Measurements from ENCODE around the gene KRT14.
"Not testable (repeated sequence)": the region's sequence is repeated elsewhere in the genome, so short reads cannot be mapped to it uniquely, and the experiment has no call there.

Gene KRT14

GRCh38 chr17:41600318-41600717, 13.6 kb upstream of the KRT14 start:
- Histone ChIP-seq H3K9me3 (no peaks in the 10 kb centered on the region), H3K4me3 (no peak overlapping the region), H3K4me1 (peaks cover 8% of the 10 kb centered on the region), H3K27me3 (ENCODE audit: low read depth) (no peaks in the 10 kb centered on the region), H3K36me3 (replicated peaks) (no peaks in the 10 kb centered on the region)
- in situ Hi-C loops (cut with MboI; ENCODE audit: low sequenced_read_pairs) = no loop called here
- DNase-seq (ENCODE audit: low spot score in 2 of 2) = no peak

GRCh38 chr17:41599680-41600079, 13.0 kb upstream of the KRT14 start:
- no peak for DNase-seq (ENCODE audit: low spot score in 2 of 2)
- Histone ChIP-seq H3K27me3 (ENCODE audit: low read depth) (no peaks in the 10 kb centered on the region; the same call in 1 of the 2 replicates), H3K4me3 (no peak overlapping the region), H3K9me3 (no peaks in the 10 kb centered on the region), H3K36me3 (replicated peaks) (no peaks in the 10 kb centered on the region), H3K4me1 (peaks cover 8% of the 10 kb centered on the region)
- in situ Hi-C loops (cut with MboI; ENCODE audit: low sequenced_read_pairs) = no loop called here

GRCh38 chr17:41595585-41595984, 8.9 kb upstream of the KRT14 start:
- DNase-seq (ENCODE audit: low spot score in 2 of 2) = no peak
- Histone ChIP-seq H3K9me3 (no peaks in the 10 kb centered on the region), H3K36me3 (replicated peaks) (no peaks in the 10 kb centered on the region), H3K4me1 (no peaks in the 10 kb centered on the region), H3K27me3 (ENCODE audit: low read depth) (peaks cover 3% of the 10 kb centered on the region), H3K4me3 (no peak overlapping the region)
- in situ Hi-C loops (cut with MboI; ENCODE audit: low sequenced_read_pairs) = no loop called here

- H3K4me3 ChIP-seq = no peak overlapping the region
- in situ Hi-C loops (cut with MboI; ENCODE audit: low sequenced_read_pairs) = no loop called here
- H3K36me3 ChIP-seq (replicated peaks) = no peaks in the 10 kb centered on the region
- no peaks in the 10 kb centered on the region for H3K9me3 ChIP-seq
- DNase-seq (ENCODE audit: low spot score in 2 of 2) = no peak
- H3K4me1 ChIP-seq = no peaks in the 10 kb centered on the region
- H3K27me3 ChIP-seq (ENCODE audit: low read depth) = peaks cover 3% of the 10 kb centered on the region
These were observed 7.7 kb upstream of the KRT14 start for GRCh38 chr17:41594363-41594915.

- in situ Hi-C loops (cut with MboI; ENCODE audit: low sequenced_read_pairs) = no loop called here
- peaks cover 3% of the 10 kb centered on the region for H3K27me3 ChIP-seq (ENCODE audit: low read depth)
- no peak overlapping the region for H3K4me3 ChIP-seq
- H3K36me3 ChIP-seq (replicated peaks) = no peaks in the 10 kb centered on the region
- H3K4me1 ChIP-seq = no peaks in the 10 kb centered on the region
- H3K9me3 ChIP-seq = no peaks in the 10 kb centered on the region
- no peak for DNase-seq (ENCODE audit: low spot score in 2 of 2)
These were observed 6.7 kb upstream of the KRT14 start for GRCh38 chr17:41593306-41593981.

GRCh38 chr17:41592601-41593305, 6.1 kb upstream of the KRT14 start:
- no peaks in the 10 kb centered on the region for H3K9me3 ChIP-seq
- peaks cover 3% of the 10 kb centered on the region for H3K27me3 ChIP-seq (ENCODE audit: low read depth)
- in situ Hi-C loops (cut with MboI; ENCODE audit: low sequenced_read_pairs) = no loop called here
- H3K4me3 ChIP-seq = no peak overlapping the region
- no peaks in the 10 kb centered on the region for H3K4me1 ChIP-seq
- no peak for DNase-seq (ENCODE audit: low spot score in 2 of 2)
- H3K36me3 ChIP-seq (replicated peaks) = no peaks in the 10 kb centered on the region

GRCh38 chr17:41589301-41589700, 2.6 kb upstream of the KRT14 start:
- Histone ChIP-seq H3K4me1 (no peaks in the 10 kb centered on the region), H3K9me3 (no peaks in the 10 kb centered on the region), H3K4me3 (no peak overlapping the region), H3K27me3 (ENCODE audit: low read depth) (peaks cover 3% of the 10 kb centered on the region; the same call in 1 of the 2 replicates), H3K36me3 (replicated peaks) (no peaks in the 10 kb centered on the region)
- in situ Hi-C loops (cut with MboI; ENCODE audit: low sequenced_read_pairs) = no loop called here
- no peak for DNase-seq (ENCODE audit: low spot score in 2 of 2)

- H3K27me3 ChIP-seq (ENCODE audit: low read depth) = peaks cover 3% of the 10 kb centered on the region; the same call in 1 of the 2 replicates
- in situ Hi-C loops (cut with MboI; ENCODE audit: low sequenced_read_pairs) = no loop called here
- no peak for DNase-seq (ENCODE audit: low spot score in 2 of 2)
- no peak overlapping the region for H3K4me3 ChIP-seq
- no peaks in the 10 kb centered on the region for H3K9me3 ChIP-seq
- H3K4me1 ChIP-seq = no peaks in the 10 kb centered on the region
- H3K36me3 ChIP-seq (replicated peaks) = no peaks in the 10 kb centered on the region
These were observed 1.6 kb upstream of the KRT14 start for GRCh38 chr17:41588126-41588810.

- DNase-seq (ENCODE audit: low spot score in 2 of 2) = no peak
- H3K27me3 ChIP-seq (ENCODE audit: low read depth) = no peaks in the 10 kb centered on the region
- H3K4me3 ChIP-seq = no peak overlapping the region
- H3K4me1 ChIP-seq = no peaks in the 10 kb centered on the region
- H3K9me3 ChIP-seq = no peaks in the 10 kb centered on the region
- in situ Hi-C loops (cut with MboI; ENCODE audit: low sequenced_read_pairs) = no loop called here
- no peaks in the 10 kb centered on the region for H3K36me3 ChIP-seq (replicated peaks)
These were observed 1.2 kb downstream of the KRT14 start for GRCh38 chr17:41585301-41586056.

- H3K4me3 ChIP-seq; H3K9me3 ChIP-seq; in situ Hi-C loops (cut with MboI; ENCODE audit: low sequenced_read_pairs); H3K27me3 ChIP-seq (ENCODE audit: low read depth); H3K36me3 ChIP-seq (replicated peaks); H3K4me1 ChIP-seq; DNase-seq (ENCODE audit: low spot score in 2 of 2): not testable (repeated sequence)
These were observed 2.3 kb downstream of the KRT14 start for GRCh38 chr17:41584331-41584927.

- in situ Hi-C loops (cut with MboI; ENCODE audit: low sequenced_read_pairs) = no loop called here
- H3K9me3 ChIP-seq = no peaks in the 10 kb centered on the region
- H3K4me1 ChIP-seq = no peaks in the 10 kb centered on the region
- no peak for DNase-seq (ENCODE audit: low spot score in 2 of 2)
- H3K4me3 ChIP-seq = no peak overlapping the region
- no peaks in the 10 kb centered on the region for H3K36me3 ChIP-seq (replicated peaks)
- no peaks in the 10 kb centered on the region for H3K27me3 ChIP-seq (ENCODE audit: low read depth)
These were observed 3.3 kb downstream of the KRT14 start for GRCh38 chr17:41583137-41584127.

Measured in HAP-1 (cell line).